AG09319 (cell line): ENCODE results near the gene AQP9.

Source experiments
- DNase-seq: peaks from one replicate; pipeline ENCODE4 v3.0.0-alpha.2; 2010; ENCODE audit warnings: low read depth; ENCODE audit errors: extremely low read depth
- TF ChIP-seq, protein P1 (sequence below): IDR thresholded peaks from 2 replicates; pipeline ENCODE4 v1.5.1; 2011; ENCODE audit warnings: low read depth, mild to moderate bottlenecking, inconsistent platforms, low read length, moderate library complexity

AQP9 gene

DNA sequence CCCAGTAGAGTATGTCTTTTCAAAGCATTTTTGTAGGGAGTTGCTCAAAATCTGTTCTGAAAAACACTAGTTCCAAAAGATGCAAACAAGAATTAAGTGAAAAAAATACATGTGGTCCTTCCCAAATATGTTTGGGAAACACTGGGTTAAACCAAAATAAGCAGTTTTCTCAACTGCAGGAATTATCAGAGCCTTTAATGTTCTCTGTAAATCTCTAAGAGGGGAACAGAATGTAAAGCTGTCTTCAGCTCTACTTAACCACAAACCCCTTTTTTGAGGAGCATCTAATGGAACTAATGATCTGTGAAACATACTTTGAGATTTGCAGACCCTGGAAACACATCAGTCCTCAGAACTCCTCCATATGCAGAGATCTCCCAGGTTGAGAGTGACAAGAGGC is 9.9 kb downstream of the AQP9 start:
- TF ChIP-seq, protein P1, sequence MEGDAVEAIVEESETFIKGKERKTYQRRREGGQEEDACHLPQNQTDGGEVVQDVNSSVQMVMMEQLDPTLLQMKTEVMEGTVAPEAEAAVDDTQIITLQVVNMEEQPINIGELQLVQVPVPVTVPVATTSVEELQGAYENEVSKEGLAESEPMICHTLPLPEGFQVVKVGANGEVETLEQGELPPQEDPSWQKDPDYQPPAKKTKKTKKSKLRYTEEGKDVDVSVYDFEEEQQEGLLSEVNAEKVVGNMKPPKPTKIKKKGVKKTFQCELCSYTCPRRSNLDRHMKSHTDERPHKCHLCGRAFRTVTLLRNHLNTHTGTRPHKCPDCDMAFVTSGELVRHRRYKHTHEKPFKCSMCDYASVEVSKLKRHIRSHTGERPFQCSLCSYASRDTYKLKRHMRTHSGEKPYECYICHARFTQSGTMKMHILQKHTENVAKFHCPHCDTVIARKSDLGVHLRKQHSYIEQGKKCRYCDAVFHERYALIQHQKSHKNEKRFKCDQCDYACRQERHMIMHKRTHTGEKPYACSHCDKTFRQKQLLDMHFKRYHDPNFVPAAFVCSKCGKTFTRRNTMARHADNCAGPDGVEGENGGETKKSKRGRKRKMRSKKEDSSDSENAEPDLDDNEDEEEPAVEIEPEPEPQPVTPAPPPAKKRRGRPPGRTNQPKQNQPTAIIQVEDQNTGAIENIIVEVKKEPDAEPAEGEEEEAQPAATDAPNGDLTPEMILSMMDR: no peak
- no peak for DNase-seq

DNA sequence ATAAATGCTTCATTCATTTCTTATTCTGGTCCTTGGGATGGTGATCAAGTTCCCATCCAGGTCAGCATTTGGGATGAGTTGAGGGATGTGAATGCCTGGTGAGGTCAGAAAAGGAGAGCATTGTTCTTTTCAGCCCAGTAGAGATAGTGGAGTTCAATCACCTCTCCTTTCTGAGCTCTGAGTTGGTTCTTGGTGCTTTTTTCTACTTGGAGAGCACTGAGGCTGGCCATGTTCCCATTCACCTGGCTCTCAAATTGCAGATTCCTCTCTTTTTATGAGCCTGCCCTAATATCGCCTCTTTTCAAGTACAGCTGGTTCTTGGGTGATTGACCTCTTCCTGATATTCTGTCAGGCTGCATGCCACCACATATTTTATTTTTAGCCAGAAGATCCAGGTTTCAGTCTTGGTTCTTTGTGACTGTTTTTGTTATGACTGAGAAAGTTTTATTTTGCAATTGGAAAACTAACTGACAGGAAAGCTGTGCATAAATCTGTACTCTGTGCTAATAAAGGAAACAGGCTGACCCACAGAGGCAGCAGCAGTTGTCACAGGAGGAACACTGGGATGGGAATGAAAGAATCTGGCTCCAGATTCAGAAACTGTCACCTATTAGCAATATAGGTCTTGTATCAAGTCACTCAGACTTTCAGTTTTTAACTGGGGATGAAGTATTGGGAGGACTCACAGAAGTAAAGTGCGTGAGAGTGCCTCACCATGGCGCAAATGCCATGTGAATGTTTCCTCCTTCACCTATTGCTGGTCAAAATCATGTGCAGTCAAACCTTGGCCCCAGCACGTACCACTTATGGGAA is 10.7 kb downstream of the AQP9 start:
- TF ChIP-seq, protein P1: no peak
- no peak for DNase-seq

DNA sequence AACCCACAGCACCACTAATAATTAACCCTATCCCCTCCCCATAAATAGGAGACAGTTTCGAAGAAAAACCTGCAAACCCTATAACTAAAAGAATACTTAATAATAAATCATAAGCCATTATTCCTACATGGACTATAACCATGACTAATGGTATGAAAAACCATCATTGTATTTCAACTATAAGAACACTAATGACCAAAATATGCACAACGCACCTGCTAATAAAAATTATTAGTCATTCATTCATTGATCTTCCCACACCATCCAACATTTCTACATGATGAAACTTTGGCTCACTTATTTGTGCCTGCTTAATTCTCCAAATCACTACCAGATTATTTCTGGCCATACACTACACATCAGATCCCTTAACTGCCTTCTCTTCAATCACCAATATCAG is 16.6 kb downstream of the AQP9 start:
- DNase-seq: no peak
- TF ChIP-seq, protein P1: no peak

DNA sequence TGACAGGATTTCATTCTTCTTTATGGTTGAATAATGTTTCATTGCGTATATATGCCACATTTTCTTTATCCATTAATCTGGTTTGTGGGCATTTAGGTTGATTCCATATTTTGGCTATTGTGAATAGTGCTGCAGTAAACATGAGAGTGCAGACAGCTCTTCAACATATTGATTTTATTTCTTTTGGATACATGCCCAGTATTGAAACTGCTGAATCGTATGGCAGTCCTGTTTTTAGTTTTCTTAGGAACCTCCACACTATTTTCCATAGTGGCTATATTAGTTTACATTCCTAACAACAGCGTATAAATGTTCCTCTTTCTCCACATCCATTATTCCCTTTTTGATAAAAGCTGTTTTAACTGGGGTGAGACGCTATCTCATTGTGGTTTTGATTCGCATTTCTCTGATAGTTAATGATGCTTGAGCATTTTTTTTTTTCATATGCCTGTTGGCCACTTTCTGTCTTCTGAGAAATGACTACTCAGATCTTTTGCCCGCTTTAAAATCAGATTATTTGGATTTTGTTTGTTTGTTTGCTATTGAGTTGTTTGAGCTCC is 21.7 kb downstream of the AQP9 start:
- TF ChIP-seq, protein P1: no peak
- DNase-seq: no peak

DNA sequence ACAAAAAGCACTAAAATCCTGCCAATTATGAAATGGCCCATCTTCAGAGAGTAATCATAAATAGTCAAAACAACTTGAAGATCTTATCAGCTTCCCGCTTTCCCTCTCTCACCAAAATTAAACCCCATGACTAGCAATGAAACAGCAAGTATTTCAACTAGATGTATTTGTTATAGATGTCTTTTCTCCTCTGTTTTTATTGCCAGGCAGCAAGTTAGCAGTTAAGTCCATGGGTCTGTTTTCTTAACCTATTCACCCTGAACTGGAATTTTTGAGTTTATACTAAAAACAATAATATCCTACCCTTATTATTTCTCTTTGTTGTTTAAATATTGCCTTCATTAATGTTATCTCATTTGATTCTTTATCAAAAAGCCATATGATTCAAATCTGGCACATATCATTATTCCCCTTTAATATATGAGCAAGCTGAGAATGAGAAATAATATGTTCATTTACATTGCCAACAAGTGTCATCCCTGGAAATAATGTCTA is 23.3 kb downstream of the AQP9 start:
- TF ChIP-seq, protein P1: no peak

DNA sequence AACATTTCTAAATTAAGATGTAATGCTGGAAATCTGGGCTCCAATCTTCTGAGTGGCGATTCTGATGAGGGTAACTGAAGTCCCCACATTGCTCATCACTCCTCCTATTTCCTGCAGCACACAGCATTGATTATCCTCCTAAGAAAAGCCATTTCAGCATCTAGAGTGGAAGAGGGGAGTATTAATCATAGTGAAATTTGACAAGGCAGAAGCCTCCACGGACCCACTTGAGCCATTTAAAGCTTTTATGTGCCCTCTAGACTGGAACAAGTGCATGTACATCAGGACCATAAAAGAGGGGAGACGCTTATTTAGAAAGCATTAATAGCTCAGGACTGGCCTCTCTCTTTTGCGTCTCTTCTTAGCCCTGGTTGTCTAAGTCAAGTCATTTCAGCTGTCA is 25.8 kb downstream of the AQP9 start:
- DNase-seq: no peak
- TF ChIP-seq, protein P1: no peak

More for the DNA sequence above, 23.3 kb downstream of the AQP9 start:
- DNase-seq: no peak

DNA sequence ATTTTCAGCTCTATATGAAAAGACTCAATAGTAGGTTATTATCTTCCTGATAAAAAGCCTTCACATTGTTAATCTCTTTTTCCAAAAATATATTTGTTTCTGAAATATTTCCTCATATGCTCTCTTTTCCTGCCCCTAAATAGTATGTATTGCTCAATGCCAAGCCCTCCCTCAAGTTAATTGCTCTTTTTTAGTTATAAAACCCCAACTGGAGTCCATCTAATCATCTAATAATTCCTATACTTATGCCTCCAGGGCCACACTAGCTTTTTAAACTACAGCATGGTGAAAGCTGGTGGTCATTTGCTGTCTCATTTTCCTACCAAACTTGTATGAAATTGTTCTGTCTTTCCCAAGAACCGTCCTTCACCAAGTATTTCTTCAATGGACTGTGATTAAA is 26.7 kb downstream of the AQP9 start:
- TF ChIP-seq, protein P1: no peak
- DNase-seq: no peak
